IMR-90 (cell line): Measurements from ENCODE around the gene ABCB9. TPM values are rescaled to one million over a fixed set of nuclear protein-coding genes. Genes with fewer than 3 reads are reported as not detected.
A peak's percentile ranks its signal among the peaks of the same experiment; 100 is the strongest.

Experiments
- ATAC-seq: fragments of 200-7000 bp; cut with Tn5 transposase; 2 replicates; pipeline ENCODE4 v1.9.1; 2020; ENCODE audit warnings: low read depth, mild to moderate bottlenecking, moderate library complexity
- BruUV-seq: library from RNA; stranded (reverse); fragments of 400-500 nt; replicated peaks from 2 replicates; lab custom pipeline; 2021; lab: Mats Ljungman, UMichigan
- CTCF ChIA-PET: fragments of 300-600 bp; formaldehyde crosslinking; extraction: SDS; loops from one replicate; lab custom pipeline; 2021; ENCODE audit warnings: antibody characterized with exemption; lab: Yijun Ruan, JAX
- POLR2A ChIA-PET: fragments of 300-600 bp; sonication (Branson Sonifier 250); formaldehyde crosslinking; loops from one replicate; lab custom pipeline; 2022; ENCODE audit warnings: antibody characterized with exemption; ENCODE audit not compliant: unreplicated experiment; lab: Charles Lee
- DNase-seq: peaks from one replicate; pipeline ENCODE4 v3.0.0; 2013
- H2AFZ ChIP-seq: replicated peaks from 2 replicates; pipeline ENCODE3; 2013; ENCODE audit warnings: low read length, mild to moderate bottlenecking; ENCODE audit not compliant: poor library complexity
- H2AK5ac ChIP-seq: 2 replicates; pipeline ENCODE4 v1.6.1; 2013; ENCODE audit warnings: low read depth, low read length, inconsistent platforms
- H2AK9ac ChIP-seq: replicated peaks from 2 replicates; pipeline ENCODE3; 2013; ENCODE audit warnings: mild to moderate bottlenecking, low read depth, low read length, moderate library complexity; ENCODE audit not compliant: poor library complexity
- H2BK120ac ChIP-seq: 2 replicates; pipeline ENCODE4 v1.6.1; 2013; ENCODE audit warnings: low read depth, low read length, inconsistent platforms
- H2BK15ac ChIP-seq: 3 replicates; pipeline ENCODE4 v1.6.1; 2013; ENCODE audit warnings: low read depth, low read length, inconsistent platforms
- H2BK20ac ChIP-seq: 2 replicates; pipeline ENCODE4 v1.6.1; 2013; ENCODE audit warnings: low read depth, mild to moderate bottlenecking, inconsistent platforms, low read length, moderate library complexity
- H2BK5ac ChIP-seq: 2 replicates; pipeline ENCODE4 v1.6.1; 2013; ENCODE audit warnings: mild to moderate bottlenecking, low read depth, low read length, inconsistent platforms; ENCODE audit not compliant: poor library complexity, severe bottlenecking
- H3K14ac ChIP-seq: replicated peaks from 2 replicates; pipeline ENCODE4 v1.6.1; 2013; ENCODE audit warnings: low read depth, low read length, inconsistent platforms
- H3K18ac ChIP-seq: 2 replicates; pipeline ENCODE4 v1.6.1; 2013; ENCODE audit warnings: low read depth, low read length, control low read depth
- H3K23ac ChIP-seq: 2 replicates; pipeline ENCODE4 v1.6.1; 2013; ENCODE audit warnings: low read depth, low read length, inconsistent platforms
- H3K27ac ChIP-seq: 2 replicates; pipeline ENCODE4 v1.5.1; 2013; ENCODE audit warnings: mild to moderate bottlenecking, control low read depth, low read length; ENCODE audit not compliant: insufficient read depth
- H3K27me3 ChIP-seq: 2 replicates; pipeline ENCODE4 v1.6.1; 2013; ENCODE audit warnings: low read length; ENCODE audit not compliant: control insufficient read depth, insufficient read depth
- H3K36me3 ChIP-seq: 2 replicates; pipeline ENCODE4 v1.6.1; 2013; ENCODE audit warnings: low read length, mixed read lengths; ENCODE audit not compliant: control insufficient read depth, insufficient read depth
- H3K4ac ChIP-seq: 2 replicates; pipeline ENCODE4 v1.6.1; 2013; ENCODE audit warnings: low read depth, low read length, inconsistent platforms
- H3K4me1 ChIP-seq: 2 replicates; pipeline ENCODE4 v1.6.1; 2013; ENCODE audit warnings: low read length, mixed read lengths; ENCODE audit not compliant: control insufficient read depth, insufficient read depth
- H3K4me2 ChIP-seq: 2 replicates; pipeline ENCODE4 v1.6.1; 2013; ENCODE audit warnings: low read depth, mild to moderate bottlenecking, control low read depth, low read length, moderate library complexity
- H3K4me3 ChIP-seq: 2 replicates; pipeline ENCODE4 v1.5.1; 2013; ENCODE audit warnings: low read depth, mild to moderate bottlenecking, control low read depth, low read length, moderate library complexity; ENCODE audit not compliant: insufficient read depth
- H3K56ac ChIP-seq: 2 replicates; pipeline ENCODE4 v1.6.1; 2013; ENCODE audit warnings: low read length, inconsistent platforms; ENCODE audit not compliant: insufficient read depth; ENCODE audit errors: extremely low read depth
- H3K79me1 ChIP-seq, 2 experiments: 2 replicates each; pipeline ENCODE4 v1.6.1; 2013; ENCODE audit warnings: low read length in 2 of 2, inconsistent platforms in 1 of 2, low read depth in 1 of 2
- H3K9ac ChIP-seq: 2 replicates; pipeline ENCODE4 v1.6.1; 2013; ENCODE audit warnings: low read depth, low read length, control low read depth
- H3K9me1 ChIP-seq: 2 replicates; pipeline ENCODE4 v1.6.1; 2013; ENCODE audit warnings: low read length, inconsistent platforms; ENCODE audit not compliant: insufficient read depth
- H3K9me3 ChIP-seq: 2 replicates; pipeline ENCODE4 v1.6.1; 2013; ENCODE audit warnings: low read length; ENCODE audit not compliant: control insufficient read depth, insufficient read depth
- H4K20me1 ChIP-seq: 2 replicates; pipeline ENCODE4 v1.6.1; 2013; ENCODE audit warnings: low read length, inconsistent platforms; ENCODE audit not compliant: insufficient read depth
- H4K5ac ChIP-seq: 2 replicates; pipeline ENCODE4 v1.6.1; 2013; ENCODE audit warnings: mild to moderate bottlenecking, low read depth, low read length, control low read depth
- H4K8ac ChIP-seq, 2 experiments: 2 replicates each; pipeline ENCODE4 v1.6.1; 2013; ENCODE audit warnings: low read depth in 2 of 2, low read length in 2 of 2, control low read depth in 1 of 2, inconsistent platforms in 1 of 2
- H4K91ac ChIP-seq: 2 replicates; pipeline ENCODE4 v1.6.1; 2013; ENCODE audit warnings: low read depth, low read length, inconsistent platforms; ENCODE audit not compliant: insufficient read depth
- MXI1 ChIP-seq: IDR thresholded peaks from 2 replicates; pipeline ENCODE4 v1.6.1; 2012; ENCODE audit warnings: low read depth, mild to moderate bottlenecking, low read length, moderate library complexity, borderline replicate concordance
- NFE2L2 ChIP-seq: fragments of 150-350 bp; IDR thresholded peaks from 2 replicates; pipeline ENCODE4 v1.6.1; 2016; ENCODE audit warnings: low read depth, mild to moderate bottlenecking, low read length
- SMC3 ChIP-seq: fragments of 150-350 bp; IDR thresholded peaks from 2 replicates; pipeline ENCODE4 v1.6.1; 2016; ENCODE audit warnings: low read depth, mild to moderate bottlenecking, antibody characterized with exemption, low read length, moderate library complexity
- WGBS, 2 experiments: methylation state at CpG; one replicate each; pipeline versions ENCODE4 v1.1.5 to v1.1.7; 2013; ENCODE audit warnings: missing lambda C conversion rate in 2 of 2; ENCODE audit not compliant: insufficient read length in 1 of 2; ENCODE audit errors: extremely low coverage in 2 of 2; 5-methylcytosine and 5-hydroxymethylcytosine counted together
- dilution Hi-C: fragments of 300-500 bp; cut with HindIII; formaldehyde crosslinking; loops from one replicate; pipeline ENCODE4 v1.14.3; 2018; ENCODE audit warnings: low sequenced_read_pairs; ENCODE audit not compliant: unreplicated experiment
- in situ Hi-C: fragments of 300-500 bp; cut with MboI; formaldehyde crosslinking; loops from 3 replicates; pipeline ENCODE4 v1.14.3; 2019; ENCODE audit warnings: low sequenced_read_pairs, inconsistent platforms, mixed read lengths
- intact Hi-C: fragments of 100-400 bp; cut with micrococcal nuclease; formaldehyde crosslinking; loops from 2 replicates; pipeline ENCODE4 v1.10.0; 2022
- polyA plus RNA-seq, 3 experiments: library from polyadenylated mRNA; depleted of rRNA; stranded (reverse); fragments of >200 nt; gene quantifications; 2 replicates each; pipeline ENCODE4 v1.2.3, GENCODE V29; 2012; ENCODE audit warnings: low replicate concordance in 1 of 3
- total RNA-seq: library from RNA; depleted of rRNA; stranded (reverse); fragments of >200 nt; gene quantifications from 2 replicates; pipeline ENCODE4 v1.2.3, GENCODE V29; 2012

The ABCB9 gene
- total and polyA plus RNA-seq, 2 of the 4 experiments (the other 2 are of a cell fraction): 5.6 to 8.3 TPM

DNA sequence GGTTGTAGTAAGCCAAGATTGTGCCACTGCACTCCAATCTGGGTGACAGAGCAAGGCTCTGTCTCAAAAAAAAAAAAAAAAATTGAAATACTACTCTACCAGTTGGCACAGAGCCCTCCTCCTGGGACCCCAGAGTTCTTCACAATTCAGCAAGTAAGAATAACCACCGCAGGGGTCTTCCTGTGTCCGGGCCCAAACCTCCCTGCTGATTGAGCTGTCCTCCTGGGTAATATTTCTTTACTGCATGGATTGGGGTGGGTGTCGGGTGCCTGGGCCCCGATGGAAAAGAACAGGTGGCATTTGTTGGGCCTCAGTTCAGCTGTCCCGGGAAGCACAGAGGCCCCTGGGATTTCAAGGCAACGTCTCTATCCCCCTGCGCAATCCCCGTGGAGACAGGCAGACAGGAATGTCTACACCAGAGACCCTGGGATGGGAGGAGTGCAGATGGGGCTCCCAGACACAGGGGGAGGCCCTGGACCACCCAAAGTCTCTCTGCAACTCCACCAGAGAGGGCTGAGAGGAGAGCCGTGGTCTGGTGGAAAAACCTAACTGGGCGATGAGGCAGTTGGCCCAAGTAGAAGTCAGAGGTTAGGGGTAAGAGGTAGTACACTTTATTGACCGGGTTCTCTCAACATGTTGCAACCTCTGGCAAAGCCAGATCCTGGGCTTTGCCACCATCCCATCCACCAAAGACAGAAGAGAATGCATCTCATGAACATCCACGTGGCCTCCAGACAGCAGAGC is 37.7 kb downstream of the ABCB9 start:
- no peak for DNase-seq
- no peak overlapping the region for H3K4me2 ChIP-seq
- intact Hi-C loops (no loop called here), in situ Hi-C loops (no loop called here), dilution Hi-C loops (no loop called here)
- no peak overlapping the region for H2BK15ac ChIP-seq
- H2BK5ac ChIP-seq: no peak overlapping the region
- no peak overlapping the region for H3K56ac ChIP-seq
- no peaks in the 10 kb centered on the region for H3K79me1 ChIP-seq
- H3K36me3 ChIP-seq: peaks cover 2% of the 10 kb centered on the region
- CTCF ChIA-PET: no interaction called here
- ATAC-seq: no peak
- no peak overlapping the region for H3K27ac ChIP-seq
- H3K18ac ChIP-seq: no peak overlapping the region
- H3K23ac ChIP-seq: no peak overlapping the region
- no TSS peak for BruUV-seq
- no peaks in the 10 kb centered on the region for H4K20me1 ChIP-seq
- no peaks in the 10 kb centered on the region for H3K9me3 ChIP-seq
- H3K4me1 ChIP-seq: no peaks in the 10 kb centered on the region
- TF ChIP-seq MXI1 (no peak), NFE2L2 (no peak), SMC3 (no peak)
- no peak overlapping the region for H2AK5ac ChIP-seq
- no peak overlapping the region for H2BK20ac ChIP-seq
- no peak overlapping the region for H4K5ac ChIP-seq
- no peak overlapping the region for H4K8ac ChIP-seq
- POLR2A ChIA-PET: no interaction called here
- H3K9ac ChIP-seq: no peak overlapping the region
- no peak overlapping the region for H4K91ac ChIP-seq
- no peaks in the 10 kb centered on the region for H3K27me3 ChIP-seq
- H3K14ac ChIP-seq: no peak overlapping the region
- no peak overlapping the region for H2BK120ac ChIP-seq
- H2AFZ ChIP-seq: no peak overlapping the region
- no peak overlapping the region for H3K4ac ChIP-seq
- WGBS, 2 experiments: no CpG with 5 or more reads among the region's 12 CpGs
- no peaks in the 10 kb centered on the region for H3K9me1 ChIP-seq
- peak overlapping the region; percentile 28 for H2AK9ac ChIP-seq
- no peak overlapping the region for H3K4me3 ChIP-seq
